Panc1 (cell line): ENCODE data around the gene IFI6. TPM values are rescaled to one million over a fixed set of nuclear protein-coding genes. Genes with fewer than 3 reads are reported as not detected.
A peak's percentile ranks its signal among the peaks of the same experiment; 100 is the strongest.
"Not testable (repeated sequence)": the region's sequence is repeated elsewhere in the genome, so short reads cannot be mapped to it uniquely, and the experiment has no call there.

Experiments
- ATAC-seq: fragments of 200-7000 bp; cut with Tn5 transposase; 2 replicates; pipeline ENCODE4 v1.9.1; 2020; ENCODE audit warnings: mild to moderate bottlenecking, moderate library complexity
- BruUV-seq: library from RNA; stranded (reverse); fragments of 400-500 nt; replicated peaks from 2 replicates; lab custom pipeline; 2021; lab: Mats Ljungman, UMichigan
- CTCF ChIA-PET: fragments of 300-600 bp; sonication (Branson Sonifier 250); formaldehyde crosslinking; loops from one replicate; lab custom pipeline; 2022; ENCODE audit warnings: antibody characterized with exemption; lab: Charles Lee
- POLR2A ChIA-PET: fragments of 300-600 bp; sonication (Branson Sonifier 250); formaldehyde crosslinking; loops from one replicate; lab custom pipeline; 2022; ENCODE audit warnings: antibody characterized with exemption; lab: Charles Lee
- DNase-seq: peaks from one replicate; pipeline ENCODE4 v3.0.0-alpha.2; 2010; ENCODE audit warnings: low read depth, low spot score
- H3K27ac ChIP-seq: 2 replicates; pipeline ENCODE4 v1.5.1; 2011; ENCODE audit warnings: mild to moderate bottlenecking, low read length, inconsistent platforms
- H3K27me3 ChIP-seq: fragments of 200-500 bp; sonication (Bioruptor generic); 2 replicates; pipeline ENCODE4 v1.6.0; 2014; ENCODE audit warnings: low read length, inconsistent platforms; ENCODE audit not compliant: control insufficient read depth, insufficient read depth
- H3K36me3 ChIP-seq: fragments of 200-500 bp; sonication (Bioruptor generic); 2 replicates; pipeline ENCODE4 v1.5.1; 2014; ENCODE audit warnings: inconsistent platforms, mild to moderate bottlenecking, low read length, moderate library complexity; ENCODE audit not compliant: control insufficient read depth, insufficient read depth
- H3K4me1 ChIP-seq: 2 replicates; pipeline ENCODE4 v1.5.1; 2011; ENCODE audit warnings: inconsistent platforms, mild to moderate bottlenecking, low read length, moderate library complexity; ENCODE audit not compliant: control insufficient read depth, insufficient read depth
- H3K4me3 ChIP-seq, 2 experiments: 2 replicates each; pipeline ENCODE4 v1.5.1; 2011 to 2012; ENCODE audit warnings: low read depth in 2 of 2, low read length in 2 of 2, mild to moderate bottlenecking in 2 of 2, inconsistent platforms in 1 of 2, moderate library complexity in 1 of 2
- H3K9me3 ChIP-seq: fragments of 200-500 bp; sonication (Bioruptor generic); 2 replicates; pipeline ENCODE4 v1.5.1; 2014; ENCODE audit warnings: low read depth, mild to moderate bottlenecking, inconsistent platforms, low read length, moderate library complexity; ENCODE audit not compliant: control insufficient read depth, insufficient read depth
- POLR2AphosphoS5 ChIP-seq: IDR thresholded peaks from 2 replicates; pipeline ENCODE4 v1.6.1; 2012; ENCODE audit warnings: mild to moderate bottlenecking, low read depth, low read length, moderate library complexity
- REST ChIP-seq, 2 experiments: IDR thresholded peaks; 2 replicates each; pipeline ENCODE4 v1.6.1; 2011 to 2012; ENCODE audit warnings: low read depth in 2 of 2, control low read depth in 1 of 2, low read length in 1 of 2, mild to moderate bottlenecking in 1 of 2, moderate library complexity in 1 of 2; ENCODE audit not compliant: insufficient read depth in 1 of 2
- SIN3A ChIP-seq: IDR thresholded peaks from 2 replicates; pipeline ENCODE4 v1.6.1; 2012; ENCODE audit warnings: low read depth, mild to moderate bottlenecking, low read length, moderate library complexity, borderline replicate concordance; ENCODE audit not compliant: insufficient read depth
- TCF7L2 ChIP-seq: IDR thresholded peaks from 2 replicates; pipeline ENCODE4 v1.6.1; 2011; ENCODE audit warnings: mild to moderate bottlenecking, low read depth, low read length, inconsistent platforms
- in situ Hi-C: cut with HindIII; loops from 2 replicates; pipeline ENCODE4 v1.10.0; 2016; ENCODE audit warnings: low sequenced_read_pairs, low pct_unique_long_range_greater_than_20kb
- intact Hi-C: fragments of 100-400 bp; cut with micrococcal nuclease; formaldehyde crosslinking; loops from one replicate; pipeline ENCODE4 v1.10.0; 2022; ENCODE audit not compliant: unreplicated experiment
- total RNA-seq: library from RNA; stranded (reverse); gene quantifications from one replicate; pipeline ENCODE4 v1.2.1, GENCODE V29; 2021; ENCODE audit not compliant: unreplicated experiment
- TF ChIP-seq, protein P1 (sequence below): fragments of 450-650 bp; IDR thresholded peaks from 2 replicates; pipeline ENCODE4 v1.5.1; 2017; ENCODE audit warnings: mild to moderate bottlenecking

IFI6 gene
- total RNA-seq, 1 experiment from 2014 or later, result 39.1 TPM

- DNase-seq (no peak), ATAC-seq (no peak)
- in situ Hi-C loops (no loop called here), intact Hi-C loops (no loop called here)
- no peak overlapping the region for H3K4me3 ChIP-seq
- CTCF ChIA-PET, result no interaction called here
- H3K27me3 ChIP-seq, result no peaks in the 10 kb centered on the region
- no peak overlapping the region for H3K27ac ChIP-seq
- POLR2A ChIA-PET, result no interaction called here
- TF ChIP-seq SIN3A (no peak), POLR2AphosphoS5 (no peak), REST (IDR thresholded peaks at IDR 0.05; ENCODE audit: insufficient read depth in 1 of 2, low read depth in 2 of 2, low read length in 1 of 2) (no peak), TCF7L2 (no peak)
- TF ChIP-seq, protein P1, sequence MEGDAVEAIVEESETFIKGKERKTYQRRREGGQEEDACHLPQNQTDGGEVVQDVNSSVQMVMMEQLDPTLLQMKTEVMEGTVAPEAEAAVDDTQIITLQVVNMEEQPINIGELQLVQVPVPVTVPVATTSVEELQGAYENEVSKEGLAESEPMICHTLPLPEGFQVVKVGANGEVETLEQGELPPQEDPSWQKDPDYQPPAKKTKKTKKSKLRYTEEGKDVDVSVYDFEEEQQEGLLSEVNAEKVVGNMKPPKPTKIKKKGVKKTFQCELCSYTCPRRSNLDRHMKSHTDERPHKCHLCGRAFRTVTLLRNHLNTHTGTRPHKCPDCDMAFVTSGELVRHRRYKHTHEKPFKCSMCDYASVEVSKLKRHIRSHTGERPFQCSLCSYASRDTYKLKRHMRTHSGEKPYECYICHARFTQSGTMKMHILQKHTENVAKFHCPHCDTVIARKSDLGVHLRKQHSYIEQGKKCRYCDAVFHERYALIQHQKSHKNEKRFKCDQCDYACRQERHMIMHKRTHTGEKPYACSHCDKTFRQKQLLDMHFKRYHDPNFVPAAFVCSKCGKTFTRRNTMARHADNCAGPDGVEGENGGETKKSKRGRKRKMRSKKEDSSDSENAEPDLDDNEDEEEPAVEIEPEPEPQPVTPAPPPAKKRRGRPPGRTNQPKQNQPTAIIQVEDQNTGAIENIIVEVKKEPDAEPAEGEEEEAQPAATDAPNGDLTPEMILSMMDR, result no peak
- no peaks in the 10 kb centered on the region for H3K36me3 ChIP-seq
- BruUV-seq, result no TSS peak
- H3K9me3 ChIP-seq, result no peaks in the 10 kb centered on the region
- no peaks in the 10 kb centered on the region for H3K4me1 ChIP-seq
Measured at GRCh38 chr1:27644369-27645070, 27.5 kb downstream of the IFI6 start.

DNA sequence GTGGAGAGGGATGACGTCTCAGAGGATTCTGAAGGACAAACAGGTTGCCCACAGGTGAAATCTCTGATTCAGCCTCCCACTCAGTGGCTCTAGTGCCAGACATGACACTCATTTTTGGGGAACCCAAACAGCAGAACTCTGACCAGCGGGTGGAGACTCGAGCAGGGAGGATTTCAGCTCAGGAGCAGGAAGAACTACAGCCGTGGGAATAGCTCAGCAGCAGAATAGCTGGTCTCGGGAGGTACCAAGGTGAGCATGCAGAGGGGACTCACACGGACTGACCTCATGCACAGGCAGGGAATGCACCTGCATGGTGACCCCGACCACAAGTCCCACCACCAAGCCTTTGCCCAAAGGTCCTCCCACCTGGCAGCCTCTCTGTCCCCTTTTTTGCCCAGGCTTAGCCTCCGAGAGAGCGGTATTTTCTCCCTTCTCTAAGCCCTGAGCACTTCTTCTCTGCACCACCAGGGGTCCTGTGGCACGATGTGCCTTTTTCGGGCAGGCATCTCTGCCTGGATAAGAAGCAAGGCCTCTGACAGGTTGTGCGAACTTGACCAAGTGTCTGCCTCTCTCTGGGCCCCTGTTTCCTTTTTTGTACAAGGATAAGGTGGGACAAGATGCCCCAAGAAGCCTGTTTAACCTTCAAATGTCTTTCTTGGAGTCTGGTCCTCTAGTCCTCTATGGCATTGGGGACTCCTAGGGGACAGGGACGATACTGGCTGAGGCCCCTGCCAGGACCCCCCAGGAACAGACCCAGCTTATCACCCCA lies 28.2 kb downstream of the IFI6 start:
- Histone ChIP-seq H3K4me1 (no peaks in the 10 kb centered on the region), H3K36me3 (no peaks in the 10 kb centered on the region), H3K27me3 (no peaks in the 10 kb centered on the region), H3K27ac (no peak overlapping the region), H3K4me3 (no peak overlapping the region), H3K9me3 (no peaks in the 10 kb centered on the region)
- peak; percentile 52 for DNase-seq
- in situ Hi-C loops, result no loop called here
- POLR2A ChIA-PET, result no interaction called here
- BruUV-seq, result no TSS peak
- TF ChIP-seq SIN3A, result no peak
- TF ChIP-seq, protein P1, result peak; percentile 90
- intact Hi-C loops, result no loop called here
- CTCF ChIA-PET, result no interaction called here
- ATAC-seq, result peak; percentile 91

DNA sequence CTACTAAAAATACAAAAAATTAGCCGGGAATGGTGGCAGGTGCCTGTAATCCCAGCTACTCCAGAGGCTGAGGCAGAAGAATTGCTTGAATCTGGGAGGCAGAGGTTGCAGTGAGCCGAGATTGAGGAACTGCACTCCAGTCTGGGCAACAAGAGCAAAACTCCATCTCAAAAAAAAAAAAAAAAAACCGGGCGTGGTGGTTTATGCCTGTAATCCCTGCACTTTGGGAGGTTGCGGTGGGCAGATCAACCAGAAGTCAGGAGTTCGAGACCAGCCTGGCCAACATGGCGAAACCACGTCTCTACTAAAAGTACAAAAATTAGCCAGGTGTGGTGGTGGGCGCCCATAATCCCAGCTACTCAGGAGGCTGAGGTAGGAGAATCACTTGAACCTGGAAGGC lies 31.5 kb downstream of the IFI6 start:
- POLR2A ChIA-PET, H3K27ac ChIP-seq, DNase-seq, ATAC-seq, CTCF ChIA-PET, H3K4me3 ChIP-seq, H3K4me1 ChIP-seq, in situ Hi-C loops, H3K36me3 ChIP-seq, BruUV-seq, intact Hi-C loops, H3K9me3 ChIP-seq, H3K27me3 ChIP-seq: not testable (repeated sequence)
